ENCODE data around the gene BUD31.

DNA sequence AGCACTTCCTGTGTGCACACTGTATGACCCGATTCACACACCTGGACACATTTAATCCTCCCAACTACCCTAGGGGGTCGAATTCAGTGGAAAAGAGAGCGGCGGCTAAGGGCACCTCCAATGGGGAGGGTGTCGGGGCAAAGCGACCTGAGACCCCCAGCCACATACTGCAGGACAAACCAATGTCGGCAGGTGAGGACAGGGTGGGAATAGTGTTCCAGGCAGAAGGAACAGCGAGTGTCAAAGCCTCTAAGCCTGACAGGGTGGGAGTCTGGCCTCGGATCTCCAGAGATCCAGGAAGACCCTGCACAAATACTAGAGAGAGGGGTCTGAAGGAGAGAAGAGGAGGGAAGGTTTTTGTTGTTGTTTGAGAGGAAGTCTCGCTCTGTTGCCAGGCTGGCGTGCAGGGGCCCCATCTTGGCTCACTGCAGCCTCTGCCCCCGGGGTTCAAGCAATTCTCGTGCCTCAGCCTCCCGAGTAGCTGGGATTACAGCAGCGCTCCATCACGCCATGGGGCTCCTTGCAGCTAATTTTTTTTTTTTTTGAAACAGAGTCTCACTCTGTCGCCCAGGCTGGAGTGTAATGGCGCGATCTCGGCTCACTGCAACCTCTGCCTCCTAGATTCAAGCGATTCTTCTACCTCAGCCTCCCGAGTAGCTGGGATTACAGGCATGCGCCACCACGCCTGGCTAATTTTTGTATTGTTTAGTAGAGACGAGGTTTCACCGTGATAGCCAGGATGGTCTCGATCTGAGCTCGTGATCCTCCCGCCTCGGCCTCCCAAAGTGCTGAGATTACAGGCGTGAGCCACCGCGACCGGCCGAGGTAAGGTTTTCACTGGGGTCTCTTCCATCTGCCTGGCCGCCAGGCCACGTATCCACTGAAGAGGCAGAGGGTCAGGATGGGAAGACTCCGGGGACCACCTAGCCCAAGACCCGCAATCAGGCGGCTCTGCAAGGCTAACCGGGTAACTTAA is 35.4 kb upstream of the BUD31 start:
- no peak for TF ChIP-seq POLR2A (IDR thresholded peaks at IDR 0.05)
- TF ChIP-seq, protein P1, sequence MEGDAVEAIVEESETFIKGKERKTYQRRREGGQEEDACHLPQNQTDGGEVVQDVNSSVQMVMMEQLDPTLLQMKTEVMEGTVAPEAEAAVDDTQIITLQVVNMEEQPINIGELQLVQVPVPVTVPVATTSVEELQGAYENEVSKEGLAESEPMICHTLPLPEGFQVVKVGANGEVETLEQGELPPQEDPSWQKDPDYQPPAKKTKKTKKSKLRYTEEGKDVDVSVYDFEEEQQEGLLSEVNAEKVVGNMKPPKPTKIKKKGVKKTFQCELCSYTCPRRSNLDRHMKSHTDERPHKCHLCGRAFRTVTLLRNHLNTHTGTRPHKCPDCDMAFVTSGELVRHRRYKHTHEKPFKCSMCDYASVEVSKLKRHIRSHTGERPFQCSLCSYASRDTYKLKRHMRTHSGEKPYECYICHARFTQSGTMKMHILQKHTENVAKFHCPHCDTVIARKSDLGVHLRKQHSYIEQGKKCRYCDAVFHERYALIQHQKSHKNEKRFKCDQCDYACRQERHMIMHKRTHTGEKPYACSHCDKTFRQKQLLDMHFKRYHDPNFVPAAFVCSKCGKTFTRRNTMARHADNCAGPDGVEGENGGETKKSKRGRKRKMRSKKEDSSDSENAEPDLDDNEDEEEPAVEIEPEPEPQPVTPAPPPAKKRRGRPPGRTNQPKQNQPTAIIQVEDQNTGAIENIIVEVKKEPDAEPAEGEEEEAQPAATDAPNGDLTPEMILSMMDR (IDR thresholded peaks at IDR 0.05 in 4 of 5, conservative IDR thresholded peaks at IDR 0.05 in 1 of 5), result no peak
